CD4-positive, alpha-beta T cell treated with Interleukin-17A for 4 hours (primary cell): Measurements from ENCODE around the gene CDR2L.
"Not testable (repeated sequence)": the region's sequence is repeated elsewhere in the genome, so short reads cannot be mapped to it uniquely, and the experiment has no call there.

Experiments used
- DNase-seq: peaks from one replicate; pipeline ENCODE4 v3.0.0-alpha.2; 2020; ENCODE audit warnings: mixed read lengths

The CDR2L gene

DNA sequence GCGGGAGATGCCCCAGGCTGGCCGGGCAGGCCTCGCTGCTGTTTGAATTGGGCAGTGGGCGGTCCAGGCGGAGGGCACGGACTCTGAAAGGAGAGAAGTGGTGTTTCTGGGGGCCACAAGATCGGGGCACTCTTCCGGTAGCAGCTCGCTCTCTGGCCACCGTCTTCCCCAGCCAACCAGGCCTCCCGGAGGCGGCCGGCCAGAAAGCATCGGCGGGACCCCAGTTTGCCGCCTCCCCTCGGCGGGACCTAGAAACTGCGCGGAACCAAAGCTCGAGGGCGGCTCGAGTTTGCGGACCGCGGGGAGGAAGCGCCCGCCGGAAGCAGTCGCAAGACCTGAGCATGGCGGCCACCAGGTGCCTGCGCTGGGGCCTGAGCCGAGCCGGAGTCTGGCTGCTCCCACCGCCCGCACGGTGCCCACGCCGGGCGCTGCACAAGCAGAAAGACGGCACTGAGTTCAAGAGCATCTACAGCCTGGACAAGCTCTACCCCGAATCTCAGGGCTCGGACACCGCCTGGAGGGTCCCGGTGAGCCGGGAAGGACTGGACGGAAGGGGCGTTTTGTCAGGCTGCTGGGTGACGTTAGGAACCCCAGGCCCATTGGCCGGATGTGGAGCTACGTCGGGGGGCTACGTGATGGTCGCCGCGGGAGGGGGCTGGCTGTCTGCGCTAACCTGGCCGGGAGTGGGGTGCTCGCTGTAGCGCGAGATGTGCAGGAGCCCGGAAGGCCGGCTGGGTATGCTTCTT, 25.1 kb downstream of the CDR2L start, which contains the start of gene MRPL58:
Gene MRPL58, plus strand, starts transcription at position 325 of the 746 bp plus-strand sequence. Its CDS starts 17 bp downstream, at position 342.
- peak; percentile 85 for DNase-seq

DNA sequence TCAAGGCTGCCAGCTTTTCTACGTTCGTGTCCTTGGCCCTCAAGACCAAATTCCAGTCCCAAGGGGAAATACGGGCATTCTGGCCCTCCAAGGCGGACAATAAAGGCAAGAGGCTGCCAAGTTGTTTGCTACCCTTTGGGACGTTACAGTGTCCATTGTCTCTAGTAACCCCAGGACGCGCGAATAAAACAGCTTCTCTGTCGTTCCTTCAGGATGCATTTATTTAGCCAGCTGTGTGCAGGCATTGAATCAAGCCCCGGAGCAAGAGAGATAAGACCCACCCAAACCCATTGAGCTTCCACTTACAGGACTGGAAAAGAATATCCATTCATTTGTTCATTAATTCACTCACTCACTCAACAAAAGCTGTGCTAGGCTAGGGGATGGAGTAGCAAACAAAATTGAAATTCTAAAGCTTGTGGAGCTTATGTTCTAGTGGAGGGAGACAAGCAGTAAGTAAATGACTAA, 25.7 kb downstream of the CDR2L start:
- DNase-seq: no peak

- DNase-seq: no peak
These were observed 31.7 kb downstream of the CDR2L start for GRCh38 chr17:75019146-75019545.

DNA sequence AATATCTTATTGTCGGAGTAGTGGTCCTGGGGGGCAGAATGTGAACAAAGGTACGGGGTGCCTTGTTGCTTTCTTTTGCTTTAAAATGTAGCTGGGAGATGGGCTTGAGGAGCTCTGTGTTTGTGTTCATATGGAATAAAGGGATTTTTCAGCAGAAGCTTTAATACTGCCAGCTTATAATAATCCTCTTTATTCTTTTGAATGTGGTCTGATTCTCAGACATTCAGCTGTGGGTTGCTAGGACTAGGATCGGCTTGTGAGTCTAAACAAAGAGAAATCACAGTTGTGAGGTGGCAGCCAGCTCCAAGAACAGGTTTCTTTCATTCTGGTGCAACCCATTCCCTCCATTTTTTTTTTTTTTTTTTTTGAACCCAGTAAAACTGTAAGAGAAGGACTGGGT, 32.3 kb downstream of the CDR2L start:
- DNase-seq: no peak

- no peak for DNase-seq
These were observed 33.1 kb downstream of the CDR2L start for GRCh38 chr17:75020331-75021110.

GRCh38 chr17:75024686-75025397, 37.4 kb downstream of the CDR2L start:
- DNase-seq: peak; percentile 41

DNA sequence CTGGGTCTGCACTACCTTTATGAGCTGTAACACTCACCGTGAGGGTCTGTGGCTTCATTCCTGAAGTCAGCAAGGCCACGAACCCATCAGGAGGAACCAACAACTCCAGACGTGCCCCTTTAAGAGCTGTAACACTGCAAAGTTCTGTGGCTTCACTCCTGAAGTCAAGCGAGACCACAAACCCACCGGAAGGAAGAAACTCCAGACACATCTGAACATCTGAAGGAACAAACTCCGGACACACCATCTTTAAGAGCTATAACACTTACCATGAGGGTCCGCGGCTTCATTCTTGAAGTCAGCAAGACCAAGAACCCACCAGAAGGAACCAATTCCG, 37.9 kb downstream of the CDR2L start:
- not testable (repeated sequence) for DNase-seq

DNA sequence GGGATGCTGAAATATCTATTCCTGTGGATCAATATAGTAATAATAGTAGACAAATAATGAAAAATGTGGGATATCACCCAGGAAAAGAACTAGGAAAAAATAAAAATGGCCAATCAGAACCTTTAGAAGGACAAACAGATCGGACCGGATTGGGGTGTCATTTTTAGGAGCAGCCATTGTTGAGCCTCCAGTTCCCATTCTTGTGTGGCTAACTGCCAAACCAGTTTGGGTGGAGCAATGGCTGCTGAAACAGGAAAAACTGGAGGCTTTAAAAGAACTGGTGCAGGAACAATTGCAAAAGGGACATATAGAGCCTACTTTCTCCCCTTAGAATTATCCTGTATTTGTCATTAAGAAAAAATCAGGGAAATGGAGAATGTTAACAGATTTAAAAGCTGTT, 39.2 kb downstream of the CDR2L start:
- not testable (repeated sequence) for DNase-seq

DNA sequence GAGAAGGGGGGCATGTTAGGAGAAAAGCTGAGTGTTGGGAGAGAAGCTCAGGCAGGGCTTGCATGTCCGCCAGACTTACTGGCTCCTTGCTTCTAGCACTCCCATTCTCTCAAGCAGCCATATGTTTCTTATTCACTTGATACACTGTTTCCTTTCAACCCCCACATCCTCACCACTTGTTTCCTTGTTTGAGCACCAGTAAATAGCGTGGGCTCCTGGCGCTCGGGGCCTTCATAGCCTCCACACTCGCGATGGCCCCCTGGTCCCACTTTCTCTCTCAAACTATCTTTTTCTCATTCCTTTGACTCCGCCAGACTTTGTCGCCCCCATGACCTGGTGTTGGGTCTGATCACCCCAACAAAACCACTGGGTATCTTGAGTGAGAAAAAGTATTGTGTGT, 42.7 kb downstream of the CDR2L start:
- no peak for DNase-seq

- DNase-seq: peak; percentile 79
These were observed 44.7 kb downstream of the CDR2L start for GRCh38 chr17:75031972-75032719.

- DNase-seq: no peak
These were observed 45.4 kb downstream of the CDR2L start for GRCh38 chr17:75032720-75033280.

DNA sequence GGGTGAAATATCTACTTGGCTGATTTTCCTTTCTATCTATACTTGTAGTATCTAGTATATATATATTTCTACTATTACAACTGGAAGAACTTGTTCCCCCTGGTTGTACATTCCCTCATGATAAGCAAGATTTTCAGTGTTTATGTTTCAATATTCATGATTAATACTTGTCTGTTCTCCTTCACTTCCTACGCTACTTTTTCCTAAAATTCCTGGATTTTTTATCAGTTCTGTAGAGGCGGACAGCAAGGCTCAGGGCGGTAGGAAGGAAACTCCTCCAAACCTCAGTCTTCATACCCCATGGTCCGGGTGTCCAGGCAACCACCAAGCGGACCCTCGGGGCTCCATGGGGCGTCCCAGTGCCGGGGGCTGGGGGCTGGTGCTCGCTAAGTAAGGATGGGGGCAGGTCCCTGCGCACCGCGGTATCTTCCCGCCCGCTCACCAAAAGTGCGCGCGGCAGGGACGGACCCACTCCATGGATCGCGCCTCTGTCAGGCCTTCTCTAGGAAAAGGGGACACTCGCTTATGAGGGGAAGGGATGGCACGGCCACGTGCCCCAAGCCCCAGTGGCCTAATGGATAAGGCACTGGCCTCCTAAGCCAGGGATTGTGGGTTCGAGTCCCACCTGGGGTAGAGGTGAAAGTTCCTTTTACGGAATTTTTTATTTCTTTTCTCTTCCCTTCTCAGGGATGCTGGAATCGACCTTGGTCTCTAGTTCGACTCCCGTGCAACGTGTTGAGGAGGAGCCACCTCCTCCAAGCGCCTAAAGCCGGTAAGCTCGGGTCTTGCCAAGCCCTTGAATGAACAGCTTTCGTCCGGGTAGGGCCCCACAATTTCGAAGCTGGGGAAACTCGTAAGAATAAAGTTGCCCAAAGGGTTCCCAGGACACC, 46.2 kb downstream of the CDR2L start:
- peak; percentile 84 for DNase-seq

- peak; percentile 81 for DNase-seq
These were observed 46.9 kb downstream of the CDR2L start for GRCh38 chr17:75034236-75034908.

DNA sequence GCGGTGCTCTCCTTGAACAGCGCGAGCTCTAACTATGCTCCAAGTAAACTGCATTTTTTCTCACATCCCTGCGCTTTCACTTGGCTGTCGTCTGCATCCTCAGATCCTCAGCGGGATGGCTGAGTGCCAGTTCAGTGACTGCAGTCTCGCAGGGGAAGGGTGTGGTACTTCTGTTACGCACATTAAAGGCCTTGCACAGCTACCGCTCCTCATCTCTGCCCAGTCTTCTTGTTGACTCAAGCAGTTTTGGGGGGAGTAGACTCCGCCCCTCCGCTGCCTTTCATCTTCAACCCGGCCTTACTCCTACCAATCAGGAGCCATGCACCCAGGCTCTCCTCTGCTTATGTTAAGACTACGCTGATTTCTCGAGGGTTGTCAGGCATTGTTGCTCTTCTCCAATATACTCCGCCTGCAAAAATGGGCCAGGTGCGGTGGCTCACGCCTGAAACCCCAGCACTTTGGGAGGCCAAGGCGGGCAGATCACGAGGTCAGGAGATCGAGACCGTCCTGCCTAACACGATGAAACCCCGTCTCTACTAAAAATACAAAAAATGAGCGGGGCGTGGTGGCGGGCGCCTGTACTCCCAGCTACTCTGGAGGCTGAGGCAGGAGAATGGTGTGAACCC, 49.3 kb downstream of the CDR2L start:
- peak; percentile 96 for DNase-seq

DNA sequence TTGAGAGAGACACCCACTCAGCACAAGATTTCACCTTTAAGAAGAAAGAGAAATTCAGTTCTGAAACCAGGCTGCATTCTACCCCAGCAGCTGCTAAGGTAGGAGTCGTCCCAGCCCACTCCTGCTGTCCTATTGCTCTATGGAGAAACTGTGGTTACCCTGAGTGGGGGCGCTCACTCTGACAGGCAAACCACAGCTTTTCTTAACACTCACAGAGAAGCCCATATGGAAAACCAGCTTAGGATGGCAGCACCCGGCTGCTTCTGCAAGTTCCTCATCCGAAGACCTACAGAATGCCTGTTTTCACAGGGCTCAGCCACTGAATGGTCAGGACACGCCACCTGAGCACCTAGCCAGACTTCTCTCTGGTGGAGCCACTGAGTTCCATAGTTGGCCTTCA, 51.8 kb downstream of the CDR2L start:
- DNase-seq: no peak

GRCh38 chr17:75041656-75042280, 54.3 kb downstream of the CDR2L start:
- DNase-seq: no peak

DNA sequence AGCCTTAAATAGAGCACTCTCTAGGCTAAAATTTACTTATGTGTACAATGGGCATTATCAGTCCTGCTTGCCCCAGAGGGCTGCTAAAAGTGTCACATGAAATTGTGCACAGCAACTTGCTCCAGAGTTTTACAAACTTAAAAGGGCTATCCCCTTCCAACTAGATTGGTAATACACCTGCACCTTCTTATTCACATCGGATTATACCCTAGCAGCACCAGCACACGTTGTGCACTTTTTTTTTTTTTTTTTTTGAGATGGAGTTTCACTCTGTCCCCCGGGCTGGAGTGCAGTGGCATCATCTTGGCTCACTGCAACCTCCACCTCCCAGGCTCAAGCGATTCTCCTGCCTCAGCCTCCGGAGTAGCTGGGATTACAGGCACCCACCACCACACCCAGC, 56.4 kb downstream of the CDR2L start:
- not testable (repeated sequence) for DNase-seq

GRCh38 chr17:75044716-75045115, 57.3 kb downstream of the CDR2L start:
- DNase-seq: no peak

DNA sequence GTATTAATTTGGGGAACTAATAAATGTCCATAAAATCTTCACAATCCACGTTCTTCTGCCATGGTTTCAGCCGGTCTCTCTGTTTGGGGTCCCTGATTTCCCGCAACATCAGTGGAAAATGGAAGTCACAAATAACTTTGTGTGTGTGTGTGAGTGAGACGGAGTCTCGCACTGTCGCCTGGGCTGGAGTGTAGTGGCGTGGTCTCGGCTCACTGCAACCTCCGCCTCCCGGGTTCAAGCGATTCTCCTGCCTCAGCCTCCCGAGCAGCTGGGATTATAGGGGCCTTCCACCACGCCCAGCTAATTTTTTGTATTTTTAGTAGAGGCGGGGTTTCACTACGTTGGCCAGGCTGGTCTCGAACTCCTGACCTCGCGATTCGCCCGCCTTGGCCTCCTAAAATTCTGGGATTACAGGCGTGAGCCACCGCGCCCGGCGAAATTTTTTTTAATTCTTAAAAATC, 58.5 kb downstream of the CDR2L start:
- not testable (repeated sequence) for DNase-seq
